Medulla oblongata (tissue), 1 donor: ENCODE results near the gene FASN.
"Not testable (repeated sequence)": the region's sequence is repeated elsewhere in the genome, so short reads cannot be mapped to it uniquely, and the experiment has no call there.

Experiments
- DNase-seq: peaks from one replicate; pipeline ENCODE4 v3.0.0-alpha.2; 2015; ENCODE audit errors: extremely low spot score

Gene FASN

DNA sequence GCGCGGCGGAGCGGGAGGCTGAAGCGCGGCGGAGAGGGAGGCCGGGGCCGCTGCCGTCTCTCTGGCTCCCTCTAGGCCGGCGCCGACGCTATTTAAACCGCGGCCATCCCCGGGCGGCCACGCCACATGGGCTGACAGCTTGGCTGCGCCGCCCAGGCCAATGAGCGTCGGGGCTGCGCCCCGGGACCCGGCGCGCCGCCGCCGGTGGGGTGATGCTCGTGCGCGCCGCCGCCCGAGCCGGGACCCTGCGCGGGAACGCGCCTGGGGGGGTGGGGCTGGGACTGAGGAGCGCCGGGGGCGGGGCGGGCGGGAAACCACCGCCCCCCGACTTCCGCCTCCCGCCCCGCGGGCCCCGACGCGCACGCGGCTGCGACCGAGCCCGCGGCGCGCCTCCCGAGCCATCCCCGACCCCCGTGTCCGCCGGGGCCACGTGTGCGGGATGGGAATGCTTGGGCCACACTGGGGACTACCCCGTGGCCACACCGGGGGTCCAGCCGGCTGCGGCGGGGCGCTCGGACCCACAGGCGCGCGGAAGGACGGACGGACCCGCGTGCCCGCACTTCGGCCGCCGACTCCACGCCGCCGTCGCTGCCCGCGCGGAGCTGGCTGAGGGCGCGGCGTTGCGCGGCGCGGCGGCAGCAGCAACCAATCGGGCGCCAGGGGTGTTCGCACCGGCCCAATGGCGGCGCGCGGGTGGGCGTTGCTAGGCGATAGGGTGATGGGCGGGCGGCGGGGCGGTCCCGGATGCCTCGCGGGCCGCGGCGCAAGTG, at the start of gene FASN:
Gene FASN (minus strand): TSS at position 68 of the 770 bp plus-strand sequence. CDS start 1,791 bp downstream, outside the sequence.
- DNase-seq = peak; percentile 96

DNA sequence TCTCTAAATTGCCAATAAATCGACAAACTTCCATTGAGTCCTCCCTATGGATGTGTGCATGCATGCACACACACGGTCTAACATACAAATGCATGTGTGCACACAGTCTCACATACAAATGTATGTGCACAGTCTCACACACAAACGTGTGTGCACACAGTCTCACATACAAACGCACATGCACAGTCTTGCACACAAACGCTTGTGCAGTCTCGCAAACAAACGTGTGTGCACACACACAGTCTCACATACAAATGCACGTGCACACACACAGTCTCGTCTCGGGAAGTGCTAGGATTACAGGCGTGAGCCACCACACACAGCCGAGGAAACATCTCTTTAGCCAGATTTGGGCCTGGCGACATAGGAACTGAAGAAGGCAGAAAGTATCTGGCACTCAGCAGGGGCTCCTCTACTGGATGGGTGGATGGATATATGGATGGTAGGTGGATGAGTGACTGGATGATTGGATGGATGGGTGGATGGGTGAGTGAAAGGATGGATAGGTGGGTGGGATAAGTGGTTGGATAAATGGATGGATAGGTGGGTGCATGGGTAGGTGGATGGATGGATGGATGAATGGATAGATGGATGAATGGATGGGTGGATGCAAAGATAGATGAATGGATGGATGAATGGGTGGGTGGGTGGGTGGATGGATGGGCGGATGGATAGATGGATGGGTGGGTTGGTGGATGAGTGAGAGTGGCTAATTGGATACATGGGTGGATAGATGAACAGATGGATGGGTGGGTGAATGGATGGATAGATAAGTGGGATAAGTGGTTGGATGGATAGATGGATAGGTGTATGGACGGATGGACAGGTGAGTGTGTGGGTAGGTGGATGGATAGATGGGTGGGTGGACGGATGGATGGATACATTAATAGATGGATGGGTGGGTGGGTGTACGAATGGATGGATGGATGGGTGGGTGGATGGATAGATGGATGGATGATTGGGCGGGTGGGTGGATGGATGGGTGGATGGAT, 48.9 kb upstream of the FASN start:
- DNase-seq = no peak

DNA sequence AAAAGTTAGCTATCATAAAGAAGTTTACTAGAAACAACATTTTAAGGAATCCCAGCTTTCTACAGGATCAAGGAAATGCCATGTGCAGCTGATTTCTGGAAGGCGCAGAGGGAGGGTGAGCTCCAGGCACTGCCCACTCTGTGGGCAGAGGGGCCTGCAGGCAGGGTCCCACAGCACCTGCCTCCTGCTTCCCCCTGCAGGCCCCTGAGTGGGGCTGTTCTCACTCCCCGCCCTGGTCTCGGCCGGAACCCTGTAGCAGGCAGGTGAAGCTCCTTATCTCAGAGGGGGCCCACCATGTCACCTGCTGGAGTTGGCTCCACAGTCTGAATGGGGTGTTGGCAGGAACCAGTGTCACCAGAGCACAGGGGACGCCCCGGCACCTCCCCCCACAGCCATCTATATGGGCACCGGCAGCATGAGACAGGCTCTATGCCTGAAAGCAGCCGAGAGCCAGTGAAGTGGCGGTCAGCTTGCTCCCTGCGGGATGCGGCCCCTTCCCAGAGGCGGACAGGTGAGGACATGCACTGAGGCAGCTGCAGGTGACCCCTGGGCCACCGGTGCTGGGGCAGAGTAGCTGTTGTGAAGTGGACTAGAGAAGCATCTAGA, 47.6 kb upstream of the FASN start:
- no peak for DNase-seq

DNA sequence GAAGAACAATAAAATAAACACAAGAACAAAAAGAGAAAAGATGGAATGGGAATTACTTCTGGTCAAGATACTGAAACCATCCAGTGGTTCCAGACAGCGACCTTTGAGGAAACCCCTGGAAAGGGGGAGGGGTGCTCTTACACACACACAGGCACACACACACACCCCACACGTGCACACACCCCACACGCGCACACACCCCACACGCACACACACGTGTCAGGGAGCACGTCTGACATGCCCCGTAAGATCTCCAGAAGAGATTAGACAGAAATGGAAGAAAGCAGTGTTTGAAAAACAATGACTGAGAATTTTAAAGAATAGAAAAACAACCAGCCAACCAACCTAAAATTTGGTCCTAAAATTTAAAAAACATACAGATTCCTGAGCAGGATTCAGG, 45.3 kb upstream of the FASN start:
- DNase-seq = no peak

DNA sequence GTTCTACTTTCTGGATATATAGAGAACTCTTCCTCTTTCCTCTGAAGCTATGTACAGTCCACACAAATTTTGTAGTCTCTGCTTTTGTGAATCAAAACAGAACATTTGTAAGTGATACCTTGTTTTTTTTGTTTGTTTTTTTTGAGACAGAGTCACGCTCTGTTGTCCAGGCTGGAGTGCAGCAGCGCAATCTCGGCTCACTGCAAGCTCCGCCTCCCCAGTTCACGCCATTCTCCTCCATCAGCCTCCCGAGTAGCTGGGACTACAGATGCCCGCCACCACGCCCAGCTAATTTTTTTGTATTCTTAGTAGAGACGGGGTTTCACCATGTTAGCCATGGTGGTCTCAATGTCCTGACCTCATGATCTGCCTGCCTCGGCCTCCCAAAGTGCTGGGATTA, 41.9 kb upstream of the FASN start:
- DNase-seq = not testable (repeated sequence)

DNA sequence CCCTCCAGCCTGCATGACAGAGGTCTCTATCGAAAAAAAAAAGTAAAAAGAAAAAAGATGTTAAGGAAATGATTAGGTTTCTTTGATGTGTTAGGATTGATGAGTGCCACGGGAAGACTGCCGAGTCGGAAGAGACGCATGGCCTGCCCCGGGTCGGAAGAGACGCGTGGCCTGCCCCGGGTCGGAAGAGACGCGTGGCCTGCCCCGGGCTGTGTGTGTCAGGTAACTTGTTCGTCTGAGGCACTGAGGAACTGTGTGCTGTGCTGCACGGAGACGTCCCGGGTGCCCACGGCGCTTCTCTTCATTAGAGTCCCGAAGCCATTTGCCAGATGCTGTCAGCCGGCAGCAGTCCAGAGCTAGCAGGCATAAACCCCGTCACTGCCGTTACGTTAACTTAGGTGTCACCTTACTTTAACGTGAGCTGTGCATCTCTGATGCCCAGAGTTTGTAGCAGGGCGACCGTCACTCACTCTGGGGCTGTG, 40.5 kb upstream of the FASN start:
- DNase-seq = no peak

DNA sequence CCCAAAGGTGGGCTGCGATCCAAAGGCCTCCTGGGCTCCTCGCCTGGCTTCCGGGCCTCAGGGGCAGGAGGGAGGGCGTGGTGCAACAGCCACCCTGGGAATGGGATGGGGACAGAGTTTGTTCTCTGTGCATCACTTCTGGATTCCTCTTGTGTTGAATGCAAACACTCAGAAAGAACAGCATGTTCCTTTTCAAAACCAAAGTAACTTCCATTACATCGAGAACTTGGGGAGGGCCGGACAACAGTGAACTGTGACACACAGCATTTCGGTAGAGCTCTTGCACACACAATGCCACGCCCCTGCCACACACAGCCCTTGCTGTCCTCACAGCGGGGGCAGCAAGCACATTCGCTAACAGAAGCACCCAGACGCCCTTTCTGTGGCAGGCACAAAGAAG, 36.1 kb upstream of the FASN start:
- DNase-seq = no peak

DNA sequence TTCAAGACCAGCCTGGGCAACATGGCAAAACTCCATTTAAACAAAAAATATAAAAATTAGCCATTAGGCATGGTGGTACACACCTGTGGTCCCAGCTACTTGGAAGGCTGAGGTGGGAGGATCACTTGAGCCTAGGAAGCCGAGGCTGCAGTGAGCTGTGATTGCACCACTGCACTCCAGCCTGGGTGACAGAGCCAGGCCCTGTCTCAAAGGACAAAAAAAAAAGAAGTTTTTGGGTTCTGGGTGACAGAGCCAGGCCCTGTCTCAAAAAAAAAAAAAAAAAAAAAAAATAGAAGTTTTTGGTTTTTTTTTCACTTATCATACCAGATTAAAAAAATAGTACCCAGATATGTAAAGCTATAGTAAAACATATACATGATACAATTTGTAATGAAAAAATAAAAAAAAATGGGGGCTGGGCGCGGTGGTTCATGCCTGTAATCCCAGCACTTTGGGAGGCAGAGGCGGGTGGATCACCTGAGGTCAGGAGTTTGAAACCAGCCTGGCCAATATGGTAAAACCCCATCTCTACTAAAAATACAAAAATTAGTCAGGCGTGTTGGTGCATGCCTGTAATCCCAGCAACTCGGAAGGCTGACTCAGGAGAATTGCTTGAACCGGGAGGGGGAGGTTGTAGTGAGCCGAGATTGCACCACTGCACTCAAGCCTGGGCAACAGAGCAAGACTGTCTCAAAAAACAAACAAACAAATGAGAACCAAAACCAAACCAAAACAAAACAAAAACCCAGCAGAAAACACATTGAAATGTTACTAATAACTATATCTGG, 35.3 kb upstream of the FASN start:
- DNase-seq = not testable (repeated sequence)

DNA sequence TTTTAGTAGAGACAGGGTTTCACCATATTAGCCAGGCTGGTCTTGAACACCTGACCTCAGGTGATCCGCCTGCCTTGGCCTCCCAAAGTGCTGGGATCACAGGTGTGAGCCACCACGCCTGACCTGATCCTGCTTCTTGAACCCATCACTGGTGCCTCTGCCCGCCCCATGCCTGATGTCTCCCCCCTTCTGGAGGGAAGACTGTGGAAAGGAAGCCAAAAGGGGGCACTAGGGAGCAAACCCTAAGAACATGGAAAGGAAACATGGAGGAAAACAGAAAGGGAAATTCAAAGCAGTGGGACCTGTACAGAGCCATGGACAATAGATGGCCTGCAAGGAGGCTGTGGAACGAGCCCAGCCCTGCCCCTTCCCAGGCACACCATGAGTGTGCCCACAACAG, 31.1 kb upstream of the FASN start:
- DNase-seq = no peak

DNA sequence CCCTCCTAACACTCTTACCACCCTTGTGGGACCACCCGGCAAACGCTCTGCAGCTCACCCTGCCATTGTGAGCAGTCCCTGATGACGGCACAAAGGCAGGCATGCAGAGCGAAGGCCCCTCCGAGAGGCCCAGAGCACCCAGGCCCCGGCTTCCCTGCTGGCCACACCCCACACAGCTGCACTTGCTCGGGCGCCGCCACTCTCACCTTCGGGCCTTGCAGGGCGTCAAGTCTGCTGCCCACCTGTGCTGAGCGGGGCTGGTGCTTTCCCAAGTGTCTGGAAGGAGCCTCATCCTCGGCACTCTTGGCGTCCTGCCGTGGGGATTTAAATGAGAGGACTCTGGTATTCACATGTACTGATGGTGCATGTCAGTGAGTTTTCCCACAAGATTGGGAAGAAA, 30.3 kb upstream of the FASN start:
- no peak for DNase-seq

DNA sequence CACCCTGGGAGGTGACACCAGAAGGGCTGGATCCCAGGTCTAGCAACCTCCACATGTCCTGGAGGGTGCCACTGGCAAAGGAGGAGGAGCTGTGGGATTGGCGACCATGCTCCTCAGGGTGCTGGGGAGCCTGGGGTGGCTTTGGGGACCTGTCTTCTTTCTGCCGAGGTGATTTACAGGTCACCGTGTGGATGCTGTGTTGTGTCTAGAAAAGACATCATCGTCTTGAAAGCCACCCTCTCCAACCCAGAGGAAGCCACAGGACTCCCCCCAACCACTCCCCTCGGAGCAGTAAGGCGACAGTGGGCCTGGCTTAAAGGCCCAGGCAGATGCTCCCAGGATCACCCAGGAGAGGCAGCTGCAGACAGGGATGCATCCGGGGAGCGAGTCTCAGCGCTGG, 29.7 kb upstream of the FASN start:
- DNase-seq = no peak

DNA sequence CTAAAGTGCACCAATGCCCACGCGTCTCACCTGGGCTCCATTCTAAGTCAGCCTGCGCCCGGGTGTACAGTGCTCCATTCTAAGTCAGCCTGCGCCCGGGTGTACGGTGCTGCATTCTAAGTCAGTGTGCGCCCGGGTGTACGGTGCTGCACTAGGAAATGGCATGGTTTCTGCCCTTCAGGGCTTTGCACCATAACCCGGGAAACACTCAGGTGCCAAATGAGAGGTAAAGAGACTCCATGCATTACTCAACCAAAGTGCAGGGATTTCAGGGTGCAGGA, 29.2 kb upstream of the FASN start:
- no peak for DNase-seq

DNA sequence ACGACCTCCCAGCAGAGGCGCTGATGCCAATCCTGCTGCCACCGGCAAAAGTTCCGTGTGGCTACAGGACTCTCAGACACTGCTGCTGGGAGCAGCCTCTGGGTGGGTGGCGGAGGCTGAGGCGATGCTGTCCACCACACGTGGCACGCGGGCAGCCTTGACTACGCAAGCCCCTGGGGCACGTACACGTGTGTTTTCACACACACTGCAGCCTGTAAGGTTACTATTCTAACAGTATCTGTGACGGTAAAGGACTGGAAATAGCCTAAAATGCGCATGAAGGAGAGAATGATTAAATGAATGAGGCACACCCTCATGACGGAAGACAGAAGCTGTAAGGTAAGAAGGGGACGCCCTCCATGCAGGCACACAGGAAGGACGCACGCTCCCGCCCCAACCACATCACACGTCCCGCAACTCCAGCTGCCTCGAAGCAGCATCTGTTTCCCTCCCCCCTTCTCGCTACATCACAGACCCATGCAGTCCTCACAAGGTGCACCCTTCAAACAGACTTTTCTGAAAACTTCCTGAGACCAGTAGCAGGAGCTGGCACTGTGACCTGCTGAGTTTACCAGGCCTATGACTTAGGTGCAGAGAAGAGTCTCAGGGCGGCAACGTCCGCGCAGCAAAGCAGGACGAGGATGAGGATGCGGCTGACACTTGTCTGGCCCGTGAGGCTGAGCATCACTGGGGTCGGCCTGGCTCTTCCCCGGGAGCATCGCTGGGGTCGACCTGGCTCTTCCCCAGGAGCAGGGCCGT, 28.7 kb upstream of the FASN start:
- no peak for DNase-seq

DNA sequence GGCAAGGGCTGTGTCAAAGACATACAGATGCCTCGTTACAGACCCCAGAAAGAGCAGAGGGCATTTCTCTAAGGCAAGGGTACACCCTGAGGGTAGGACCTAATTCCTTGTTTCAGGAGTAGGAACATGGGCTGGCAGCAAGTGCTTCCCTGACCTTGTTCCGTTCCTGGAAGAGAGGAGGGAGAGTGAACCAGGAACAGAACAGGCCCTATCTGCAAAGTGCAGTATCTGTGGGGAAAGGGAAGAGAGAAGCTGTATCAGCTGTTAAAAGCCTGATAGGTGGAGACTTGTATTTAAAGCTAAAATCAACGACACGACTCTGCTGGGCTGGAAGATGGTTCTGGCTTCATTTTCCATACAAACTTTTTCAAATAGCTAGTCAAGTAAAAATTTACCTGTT, 26.1 kb upstream of the FASN start:
- no peak for DNase-seq

DNA sequence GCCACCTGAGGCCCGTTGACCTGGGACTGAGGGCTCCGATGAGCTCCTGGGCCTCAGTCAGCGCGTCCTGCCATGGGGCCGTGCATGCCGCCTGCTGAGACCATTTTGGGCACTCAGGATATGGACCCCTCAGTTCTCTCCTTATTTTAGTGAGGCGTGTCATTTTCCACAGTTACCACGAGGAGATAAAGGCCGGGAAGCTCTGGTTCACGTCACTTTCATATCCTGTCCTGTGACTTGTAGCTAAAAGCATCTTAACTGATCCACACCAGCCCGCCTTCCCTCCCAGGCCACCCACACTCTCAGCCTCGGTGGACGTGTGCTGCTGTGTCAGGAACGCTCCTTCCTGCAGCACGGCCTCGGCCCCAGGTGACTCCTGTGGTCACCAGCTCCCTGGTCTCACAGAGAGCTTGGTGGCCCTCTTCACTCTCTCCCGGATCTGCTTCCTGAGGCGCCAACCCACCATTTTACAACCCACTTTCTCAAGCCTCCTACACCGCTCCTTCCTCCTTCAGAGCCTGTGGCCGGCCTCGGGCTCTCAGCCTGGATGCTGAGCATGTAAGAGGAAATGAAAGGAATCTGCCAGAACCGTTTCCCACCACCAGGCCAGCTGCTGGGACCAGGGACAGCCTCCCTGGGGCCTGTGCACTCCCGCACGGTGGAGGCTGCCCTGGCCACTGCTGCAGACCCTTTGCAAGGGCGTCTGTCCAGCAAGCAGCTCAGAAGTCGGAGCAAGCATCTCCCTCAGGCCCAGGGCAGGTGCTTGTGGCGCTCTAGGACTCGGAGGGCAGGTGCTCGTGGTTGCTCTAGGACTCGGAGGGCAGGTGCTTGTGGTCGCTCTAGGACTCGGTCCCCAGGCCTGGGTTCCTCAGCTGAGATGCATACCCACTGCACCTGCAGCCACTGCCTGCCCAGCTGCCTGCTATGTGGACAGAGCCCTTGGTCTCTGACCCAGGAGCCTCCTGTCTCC, 23.9 kb upstream of the FASN start:
- no peak for DNase-seq

DNA sequence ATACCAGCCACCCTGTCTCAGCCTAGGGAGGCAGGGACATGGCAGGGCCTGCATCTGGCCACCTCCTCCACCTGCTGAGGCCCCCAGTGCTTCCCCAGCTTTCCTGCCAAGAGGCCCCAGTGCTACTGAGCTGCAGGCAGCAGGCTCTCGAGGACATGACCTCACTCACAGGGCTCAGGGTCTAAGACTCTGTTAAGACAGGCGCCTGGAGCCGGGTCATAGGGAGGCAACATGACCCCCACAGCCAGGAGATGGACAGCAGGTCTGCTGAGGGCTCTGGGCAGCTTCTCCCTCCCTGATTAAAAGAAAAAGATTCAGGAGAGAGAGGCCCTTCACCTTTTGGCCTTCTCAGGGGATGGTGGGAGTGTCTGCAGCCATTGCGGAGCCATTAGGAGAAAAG, 23.2 kb upstream of the FASN start:
- DNase-seq = no peak

DNA sequence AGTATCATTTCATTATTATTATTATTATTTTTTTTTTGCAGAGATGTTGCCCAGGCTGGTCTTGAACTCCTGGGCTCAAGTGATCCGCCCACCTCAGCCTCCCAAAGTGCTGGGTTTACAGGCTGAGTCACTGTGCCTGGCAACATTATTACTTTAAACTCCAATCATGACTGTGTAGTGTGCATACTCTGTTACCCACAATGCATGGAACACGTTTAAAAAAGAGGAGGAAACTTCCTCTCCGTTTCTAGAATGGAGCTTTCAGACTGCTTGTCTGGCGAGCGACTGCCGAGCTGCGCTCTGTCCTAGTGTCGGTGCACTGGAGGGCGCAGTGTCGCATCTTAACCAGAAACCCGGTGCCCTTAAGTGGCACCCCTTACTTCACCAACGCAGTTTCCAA, 22.1 kb upstream of the FASN start:
- DNase-seq = no peak

DNA sequence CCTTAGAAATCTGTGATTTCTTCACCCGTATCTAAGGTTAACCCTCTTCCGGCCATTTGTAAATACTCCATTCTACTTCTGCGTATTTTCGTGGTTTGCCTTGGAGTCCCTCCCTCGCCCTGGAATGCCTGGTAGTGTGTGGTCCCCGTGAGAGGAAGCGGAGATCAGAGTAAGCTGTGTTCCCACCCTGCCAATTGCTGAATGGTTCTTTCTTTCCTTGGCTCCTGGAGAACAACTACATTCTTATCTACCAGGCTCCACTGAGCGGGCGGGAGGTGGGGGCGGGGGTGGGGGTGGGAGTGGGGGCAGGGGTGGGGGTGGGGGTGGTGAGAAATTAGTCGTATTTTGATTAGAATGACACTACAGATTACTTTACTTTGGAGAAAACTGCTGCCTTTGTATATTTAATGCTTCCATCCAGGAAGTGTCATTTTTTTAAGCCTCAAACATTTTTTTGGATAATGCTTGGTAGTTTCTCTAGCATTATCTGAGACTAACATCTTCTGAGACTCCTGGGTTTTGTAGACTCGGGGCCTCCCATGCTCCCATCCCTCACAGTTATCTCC, 20.9 kb upstream of the FASN start:
- peak; percentile 55 for DNase-seq

DNA sequence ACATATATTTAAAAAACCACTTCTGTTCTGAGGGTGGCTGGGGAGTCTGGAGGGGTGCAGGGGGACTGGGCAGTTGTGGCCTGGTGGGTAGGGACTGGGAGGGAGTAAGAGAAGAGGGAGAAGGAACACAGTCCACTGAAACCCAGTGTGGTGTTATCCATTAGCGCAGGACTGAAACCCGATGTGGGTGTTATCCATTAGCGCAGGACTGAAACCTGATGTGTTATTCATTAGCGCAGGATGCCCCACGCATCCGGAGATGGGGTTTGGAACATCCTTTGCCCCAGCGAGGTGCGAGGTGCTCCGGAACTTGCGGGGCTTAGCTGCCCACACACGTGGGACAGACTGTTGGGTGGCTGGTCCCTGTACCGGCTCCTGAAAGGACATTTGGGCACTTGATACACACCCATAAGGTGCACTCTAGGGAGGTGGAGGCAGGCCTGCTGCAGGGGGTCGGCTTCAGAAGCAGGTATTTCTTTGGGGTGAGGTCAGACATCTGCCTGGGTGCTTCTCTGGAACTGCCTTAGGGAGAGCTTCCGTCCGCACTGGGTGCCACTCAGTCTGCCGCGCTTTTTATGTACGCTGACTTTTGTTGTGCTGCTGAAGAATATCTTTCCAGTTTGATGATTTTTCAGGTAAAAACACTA, 20.3 kb upstream of the FASN start:
- DNase-seq = no peak
